ENCODE measurements around the gene COX14.

DNA sequence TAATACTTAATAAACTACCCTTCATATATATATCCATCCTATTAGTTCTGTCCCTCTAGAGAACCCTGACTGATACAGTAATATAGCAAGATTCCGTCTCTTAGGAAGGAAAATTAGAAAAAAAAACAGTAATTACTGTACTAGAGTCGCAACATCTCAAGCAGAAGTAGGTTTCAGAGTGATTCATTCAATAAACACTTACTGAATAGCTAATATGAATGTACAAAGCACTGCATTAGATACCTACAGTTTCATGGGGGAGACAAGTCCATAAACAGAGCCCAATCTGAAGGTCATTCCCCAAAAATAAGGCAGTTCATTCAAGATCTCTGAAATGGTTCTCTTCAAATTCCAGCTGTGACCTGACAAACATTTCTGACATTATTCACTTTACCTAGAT lies 45.2 kb downstream of the COX14 start:
- TF ChIP-seq, protein P1, sequence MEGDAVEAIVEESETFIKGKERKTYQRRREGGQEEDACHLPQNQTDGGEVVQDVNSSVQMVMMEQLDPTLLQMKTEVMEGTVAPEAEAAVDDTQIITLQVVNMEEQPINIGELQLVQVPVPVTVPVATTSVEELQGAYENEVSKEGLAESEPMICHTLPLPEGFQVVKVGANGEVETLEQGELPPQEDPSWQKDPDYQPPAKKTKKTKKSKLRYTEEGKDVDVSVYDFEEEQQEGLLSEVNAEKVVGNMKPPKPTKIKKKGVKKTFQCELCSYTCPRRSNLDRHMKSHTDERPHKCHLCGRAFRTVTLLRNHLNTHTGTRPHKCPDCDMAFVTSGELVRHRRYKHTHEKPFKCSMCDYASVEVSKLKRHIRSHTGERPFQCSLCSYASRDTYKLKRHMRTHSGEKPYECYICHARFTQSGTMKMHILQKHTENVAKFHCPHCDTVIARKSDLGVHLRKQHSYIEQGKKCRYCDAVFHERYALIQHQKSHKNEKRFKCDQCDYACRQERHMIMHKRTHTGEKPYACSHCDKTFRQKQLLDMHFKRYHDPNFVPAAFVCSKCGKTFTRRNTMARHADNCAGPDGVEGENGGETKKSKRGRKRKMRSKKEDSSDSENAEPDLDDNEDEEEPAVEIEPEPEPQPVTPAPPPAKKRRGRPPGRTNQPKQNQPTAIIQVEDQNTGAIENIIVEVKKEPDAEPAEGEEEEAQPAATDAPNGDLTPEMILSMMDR (conservative IDR thresholded peaks at IDR 0.05; ENCODE audit: low read length) = no peak
- TF ChIP-seq EZH2phosphoT487 (IDR thresholded peaks at IDR 0.05; ENCODE audit: borderline replicate concordance) = no peak
